Stomach (tissue), 9 donors: Measurements from ENCODE around the gene PIK3CB. TPM values are rescaled to one million over a fixed set of nuclear protein-coding genes. Genes with fewer than 3 reads are reported as not detected.
"Not testable (repeated sequence)": the region's sequence is repeated elsewhere in the genome, so short reads cannot be mapped to it uniquely, and the experiment has no call there.

Source experiments
- DNase-seq, 2 donors: peaks; one replicate each; pipeline versions ENCODE4 v3.0.0 to v3.0.0-alpha.2; 2013 to 2019
- H3K27ac ChIP-seq, 5 donors: fragments of 200-600 bp in 4 of 5; sonication (generic) in 4 of 5; one replicate each; pipeline ENCODE4 v1.5.1; 2013 to 2019; ENCODE audit warnings: mild to moderate bottlenecking in 1 of 5, moderate library complexity in 1 of 5
- H3K27me3 ChIP-seq, 3 donors: fragments of 200-600 bp; sonication (generic); one replicate each; pipeline ENCODE4 v1.5.1; 2017 to 2019; ENCODE audit warnings: mixed run types in 1 of 3
- H3K36me3 ChIP-seq, 4 donors: fragments of 200-600 bp; sonication (generic); 1 replicate in 3 of 4; 2 replicates in 1 of 4; pipeline ENCODE4 v1.5.1; 2016 to 2019
- H3K4me1 ChIP-seq, 4 donors: fragments of 200-600 bp; sonication (generic); one replicate each; pipeline ENCODE4 v1.5.1; 2016 to 2019
- H3K4me3 ChIP-seq, 4 donors: fragments of 200-600 bp; sonication (generic) in 3 of 4; one replicate each; pipeline ENCODE4 v1.5.1; 2016 to 2019; ENCODE audit warnings: mild to moderate bottlenecking in 1 of 4
- H3K9me3 ChIP-seq, 4 donors: fragments of 200-600 bp; sonication (generic); one replicate each; pipeline ENCODE4 v1.5.1; 2016 to 2019
- CTCF ChIP-seq, 7 experiments: fragments of 450-650 bp in 4 of 7; fragments of 200-600 bp in 3 of 7; sonication (generic) in 3 of 7; IDR thresholded peaks; one replicate each; pipeline ENCODE4 v1.5.1; 2016 to 2019; ENCODE audit warnings: antibody characterized with exemption in 7 of 7, control low read depth in 2 of 7, mild to moderate bottlenecking in 1 of 7
- EP300 ChIP-seq: sonication (generic); formaldehyde crosslinking; IDR thresholded peaks from one replicate; pipeline ENCODE4 v1.6.1; 2017; ENCODE audit warnings: antibody characterized with exemption
- POLR2A ChIP-seq, 4 donors: fragments of 450-650 bp; IDR thresholded peaks; one replicate each; pipeline ENCODE4 v1.6.1; 2016; ENCODE audit warnings: antibody characterized with exemption in 4 of 4, control low read depth in 2 of 4, mild to moderate bottlenecking in 1 of 4, moderate library complexity in 1 of 4
- POLR2AphosphoS5 ChIP-seq, 3 donors: sonication (generic); formaldehyde crosslinking; IDR thresholded peaks; one replicate each; pipeline ENCODE4 v1.6.1; 2016; ENCODE audit warnings: antibody characterized with exemption in 3 of 3
- WGBS, 5 donors: extraction: QIAGEN DNeasy Blood & Tissue Kit in 3 of 5; methylation state at CpG; one replicate each; pipeline versions ENCODE4 v1.1.5 to v1.1.7; 2013 to 2018; 5-methylcytosine and 5-hydroxymethylcytosine counted together
- intact Hi-C: fragments of 100-400 bp; cut with DNase I; formaldehyde crosslinking; loops from one replicate; pipeline ENCODE4 v1.15.1; 2023; ENCODE audit warnings: low total_unique reads
- polyA plus RNA-seq, 3 donors: library from polyadenylated mRNA; stranded (reverse); fragments of 200-250 nt; gene quantifications; one replicate each; pipeline ENCODE4 v1.2.3, GENCODE V29; 2013
- total RNA-seq, 5 donors: library from RNA; depleted of rRNA; stranded (reverse); fragments of >200 nt; gene quantifications; one replicate each; pipeline versions ENCODE4 v1.1.0 to v1.2.3, GENCODE V29; 2014 to 2016
- donor health status: healthy with polysubstance abuse.
- donor health status: Bipolar disorder and iron deficiency.
- donor health status: healthy.

Gene PIK3CB
- total and polyA plus RNA-seq, 8 donors, result 2.9 to 43.7 (median 9.2) TPM

- WGBS, 5 donors, result 89 to 97% (median 94%) methylated on average over 2 of the region's 2 CpGs
- no peaks in the 10 kb centered on the region for H3K27me3 ChIP-seq
- no peak for TF ChIP-seq POLR2A (IDR thresholded peaks at IDR 0.05)
- no peak for TF ChIP-seq EP300
- TF ChIP-seq CTCF (IDR thresholded peaks at IDR 0.05), result no peak
- TF ChIP-seq POLR2AphosphoS5 (IDR thresholded peaks at IDR 0.05), result no peak
- no peaks in the 10 kb centered on the region for H3K36me3 ChIP-seq
- no peak overlapping the region for H3K4me3 ChIP-seq
- no peak for DNase-seq
- H3K27ac ChIP-seq, result no peak overlapping the region
- H3K9me3 ChIP-seq, result no peaks in the 10 kb centered on the region
- H3K4me1 ChIP-seq, result peaks cover 0 to 21% (median 9%) of the 10 kb centered on the region in 4 donors
- intact Hi-C loops, result no loop called here
Observed at GRCh38 chr3:138812806-138813205, 21.9 kb downstream of the PIK3CB start.

GRCh38 chr3:138809500-138810256 is 25.1 kb downstream of the PIK3CB start:
- Histone ChIP-seq H3K27me3 (no peaks in the 10 kb centered on the region), H3K9me3 (no peaks in the 10 kb centered on the region), H3K4me1 (peaks cover 0 to 12% (median 4%) of the 10 kb centered on the region in 4 donors), H3K27ac (no peak overlapping the region), H3K4me3 (no peak overlapping the region), H3K36me3 (peaks cover 0 to 5% (median 2%) of the 10 kb centered on the region in 4 donors)
- no peak for DNase-seq
- no peak for TF ChIP-seq POLR2A (IDR thresholded peaks at IDR 0.05)
- TF ChIP-seq EP300, result no peak
- TF ChIP-seq POLR2AphosphoS5 (IDR thresholded peaks at IDR 0.05), result no peak
- TF ChIP-seq CTCF (IDR thresholded peaks at IDR 0.05), result no peak
- WGBS, 5 donors, result 72 to 78% (median 74%) methylated on average over 6 of the region's 6 CpGs
- intact Hi-C loops, result no loop called here

- H3K36me3 ChIP-seq, result peaks cover 0 to 5% (median 2%) of the 10 kb centered on the region in 4 donors
- H3K4me1 ChIP-seq, result peaks cover 0 to 21% (median 10%) of the 10 kb centered on the region in 4 donors
- DNase-seq, result peak in 1 of 2 donors; percentile 27
- H3K27ac ChIP-seq, result no peak overlapping the region
- 56 to 92% (median 70%) methylated on average over 3 of the region's 3 CpGs for WGBS, 5 donors
- TF ChIP-seq EP300 (no peak), POLR2A (IDR thresholded peaks at IDR 0.05) (no peak), CTCF (IDR thresholded peaks at IDR 0.05) (no peak), POLR2AphosphoS5 (IDR thresholded peaks at IDR 0.05) (no peak)
- H3K9me3 ChIP-seq, result no peaks in the 10 kb centered on the region
- intact Hi-C loops, result no loop called here
- no peak overlapping the region for H3K4me3 ChIP-seq
- no peaks in the 10 kb centered on the region for H3K27me3 ChIP-seq
Observed at GRCh38 chr3:138806376-138807080, 28.2 kb downstream of the PIK3CB start.

- TF ChIP-seq POLR2AphosphoS5 (IDR thresholded peaks at IDR 0.05), result no peak
- H3K4me1 ChIP-seq, result peaks cover 0 to 25% (median 5%) of the 10 kb centered on the region in 4 donors
- no peaks in the 10 kb centered on the region for H3K9me3 ChIP-seq
- no peak overlapping the region for H3K27ac ChIP-seq
- no peak overlapping the region for H3K4me3 ChIP-seq
- no peaks in the 10 kb centered on the region for H3K27me3 ChIP-seq
- DNase-seq, result no peak
- intact Hi-C loops, result no loop called here
- WGBS, 5 donors, result 46 to 58% (median 49%) methylated on average over 2 of the region's 2 CpGs
- peaks cover 0 to 5% (median 2%) of the 10 kb centered on the region in 4 donors for H3K36me3 ChIP-seq
Observed at GRCh38 chr3:138803006-138803653, 31.6 kb downstream of the PIK3CB start.

GRCh38 chr3:138802223-138802622 is 32.5 kb downstream of the PIK3CB start:
- H3K27ac ChIP-seq, H3K36me3 ChIP-seq, H3K9me3 ChIP-seq, DNase-seq, H3K27me3 ChIP-seq, intact Hi-C loops, H3K4me3 ChIP-seq: not testable (repeated sequence)
- H3K4me1 ChIP-seq, result peaks cover 0 to 25% (median 5%) of the 10 kb centered on the region in 4 donors
- WGBS, 5 donors, result 96 to 99% (median 98%) methylated on average over 6 of the region's 6 CpGs
